HL-60/S4 treated with retinoic acid at 250 ng/mL for 4 days and 3 days (cell line): ENCODE measurements around the gene CCNQ.

Source experiments
- in situ Hi-C: fragments of 300-500 bp; cut with MboI; formaldehyde crosslinking; loops from 2 replicates; pipeline ENCODE4 v1.7.0; 2022; ENCODE audit warnings: low sequenced_read_pairs

Gene CCNQ

DNA sequence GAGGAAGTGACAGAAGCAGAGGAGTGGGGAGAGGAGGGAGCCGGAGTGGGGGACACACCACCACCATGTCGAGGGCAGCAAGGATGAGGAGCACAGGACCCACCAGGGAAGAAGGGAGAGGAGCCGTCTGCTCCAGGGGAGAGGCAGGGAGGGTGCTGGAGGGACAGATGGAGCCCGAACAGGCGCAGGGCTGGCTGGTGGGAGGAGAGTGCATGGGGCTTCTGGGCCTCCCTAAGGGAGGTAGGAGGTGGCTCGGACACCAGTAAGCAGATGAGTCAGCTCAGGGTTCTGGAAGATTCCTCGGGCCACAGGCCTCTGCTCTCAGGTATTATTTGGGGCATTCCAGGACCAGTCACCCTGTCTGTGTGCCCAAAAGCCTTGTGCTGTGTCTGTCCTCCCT is 51.7 kb downstream of the CCNQ start:
- in situ Hi-C loops = no loop called here

DNA sequence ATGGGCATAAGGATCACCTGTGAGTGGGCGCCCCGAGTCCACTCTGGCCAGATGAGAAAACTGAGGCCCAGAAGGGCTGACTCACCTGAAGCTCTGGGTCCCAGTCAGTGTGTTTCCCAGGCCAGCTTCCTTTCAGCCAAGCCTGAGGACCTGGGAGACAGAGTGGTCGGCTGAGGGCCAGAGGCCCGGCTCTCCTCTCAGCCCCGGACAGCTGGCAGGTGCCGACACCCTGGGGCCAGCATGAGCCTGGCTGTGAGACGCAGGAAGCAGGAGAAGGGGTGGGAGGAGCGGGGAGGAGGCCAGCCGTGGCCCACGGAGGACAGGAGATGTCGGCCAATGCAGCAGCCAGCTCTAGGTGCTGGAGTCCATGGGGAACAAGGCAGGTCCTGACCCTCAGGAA is 52.6 kb downstream of the CCNQ start:
- in situ Hi-C loops = no loop called here

DNA sequence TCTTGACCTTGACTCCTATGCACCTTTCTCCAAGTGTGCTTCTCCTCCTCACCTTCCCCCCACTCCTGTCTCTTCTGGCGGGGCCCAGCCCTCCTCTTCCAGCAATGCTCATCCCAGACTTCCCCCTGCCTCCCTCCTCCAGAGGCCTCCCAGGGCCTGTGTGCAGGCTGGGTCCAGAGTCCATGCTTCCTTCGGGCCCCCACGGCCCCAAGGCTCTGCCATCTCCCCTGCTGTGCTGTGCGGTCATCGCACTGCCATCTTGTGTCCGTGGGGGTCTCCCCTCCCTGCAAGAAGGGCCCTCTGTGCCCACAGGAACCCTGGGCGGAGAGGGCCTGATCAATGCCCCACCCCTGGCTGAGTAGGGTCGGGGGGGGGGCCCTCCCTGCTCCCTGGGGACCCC is 54.2 kb downstream of the CCNQ start:
- in situ Hi-C loops = no loop called here

DNA sequence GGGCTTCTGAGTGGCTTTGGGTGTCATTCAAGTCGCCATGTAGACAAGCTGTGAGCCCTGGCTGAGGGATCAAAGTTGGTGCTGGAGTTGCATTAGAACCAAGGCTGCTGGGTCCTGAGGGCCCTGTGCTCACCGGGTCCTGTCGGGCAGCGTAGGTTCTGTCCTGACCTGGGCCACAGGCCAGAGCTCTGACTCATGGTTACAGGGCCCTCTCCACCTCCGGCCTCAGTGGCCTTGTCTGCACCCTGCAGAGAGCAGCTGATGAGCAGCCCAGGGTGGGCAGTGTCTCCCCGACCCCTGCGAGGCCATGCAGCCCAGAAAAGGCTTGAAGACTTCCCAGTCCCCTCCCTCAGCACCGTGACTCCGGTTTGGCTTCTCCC is 59.0 kb downstream of the CCNQ start:
- in situ Hi-C loops = no loop called here

DNA sequence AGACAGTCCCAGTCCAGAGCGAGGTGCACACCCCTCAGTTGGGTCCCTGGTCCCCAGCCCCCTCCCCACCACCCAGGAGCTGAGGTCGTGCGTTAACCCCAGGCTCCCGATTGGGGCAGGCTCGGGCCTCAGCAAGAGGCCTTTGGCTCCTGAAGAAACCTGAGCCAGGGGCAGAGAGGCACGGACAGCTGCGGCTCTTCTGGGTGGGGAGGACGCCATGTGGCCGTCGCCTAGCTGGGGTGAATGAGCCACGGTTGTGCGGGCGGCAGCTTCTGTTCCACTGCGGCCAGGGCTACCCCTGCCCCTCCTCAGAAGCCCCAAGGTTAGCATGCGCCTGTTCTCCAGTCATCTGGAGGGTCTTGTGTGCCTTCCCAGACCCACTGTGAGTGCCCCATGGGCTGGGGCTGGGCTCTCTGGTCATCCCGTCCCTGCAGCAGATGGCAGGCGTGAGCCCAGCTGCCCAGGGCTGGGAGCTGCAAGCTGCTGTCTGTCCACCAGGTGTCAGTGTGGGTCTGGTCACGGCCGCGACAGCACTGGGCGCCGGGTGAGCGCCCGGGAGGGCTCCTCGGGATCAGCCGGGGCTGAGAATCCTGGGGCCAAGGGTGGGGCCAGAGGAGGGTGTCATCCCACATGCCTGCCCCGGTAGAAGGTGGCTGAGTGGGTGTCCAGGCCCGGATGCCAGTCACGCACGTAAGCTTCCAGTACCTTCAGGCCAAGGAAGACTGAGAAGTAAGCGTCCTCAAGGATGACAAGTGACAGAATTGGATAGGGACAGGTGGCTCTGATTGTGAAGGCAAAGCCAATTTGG is 59.6 kb downstream of the CCNQ start:
- in situ Hi-C loops = no loop called here

DNA sequence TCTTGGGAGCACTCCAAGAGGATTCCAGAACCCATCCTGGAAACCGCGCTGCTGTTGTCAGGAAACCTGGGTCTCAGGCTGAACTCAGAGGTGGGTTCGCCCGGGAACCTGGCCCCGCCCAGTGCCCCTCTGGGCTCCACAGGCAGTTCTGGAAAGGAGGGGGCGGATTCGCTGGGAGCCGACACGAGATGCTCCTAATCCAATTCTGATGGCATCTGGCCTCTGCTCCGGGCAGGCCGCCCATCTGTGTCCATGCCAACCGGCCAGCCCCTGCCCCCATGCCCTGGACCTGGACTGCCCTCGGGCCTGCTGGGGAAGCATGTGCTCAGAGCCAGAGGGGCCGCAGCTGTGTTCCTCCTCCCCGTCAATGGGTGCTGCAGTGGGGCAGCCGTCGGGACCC is 60.5 kb downstream of the CCNQ start:
- in situ Hi-C loops = no loop called here
